RCC 7860 (cell line): ENCODE measurements around the gene NPM1.
A peak's percentile ranks its signal among the peaks of the same experiment; 100 is the strongest.

Experiments used
- DNase-seq: peaks from one replicate; pipeline ENCODE4 v3.0.0-alpha.2; 2015; ENCODE audit warnings: low spot score
- FAIRE-seq: peaks from 2 replicates; lab custom pipeline; 2012; peaks lifted over from hg19 to GRCh38; lab: Jason Lieb, UNC

NPM1 gene

GRCh38 chr5:171445644-171446516 lies 58.2 kb downstream of the NPM1 start:
- DNase-seq (no peak), FAIRE-seq (no peak)

DNA sequence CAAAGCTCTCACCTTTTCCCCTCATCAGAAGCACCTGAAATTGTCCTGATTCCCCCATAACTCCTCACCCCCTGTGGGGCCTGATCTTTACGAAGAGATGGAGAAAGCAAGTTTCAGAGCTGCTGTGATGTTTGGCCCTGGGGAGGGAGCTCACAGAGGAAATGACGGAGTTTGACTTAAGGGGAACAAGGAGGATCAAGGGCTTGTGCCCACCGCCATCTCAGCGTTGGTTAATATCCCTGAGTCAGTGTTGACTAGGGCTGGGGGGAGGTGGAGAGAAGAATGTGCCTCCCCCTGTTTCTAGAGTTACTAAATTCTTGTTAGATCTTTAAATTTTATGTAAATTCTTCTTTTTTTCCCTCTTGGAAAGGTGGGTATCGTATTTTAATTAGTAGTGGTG lies 59.6 kb downstream of the NPM1 start:
- FAIRE-seq (no peak), DNase-seq (no peak)

DNA sequence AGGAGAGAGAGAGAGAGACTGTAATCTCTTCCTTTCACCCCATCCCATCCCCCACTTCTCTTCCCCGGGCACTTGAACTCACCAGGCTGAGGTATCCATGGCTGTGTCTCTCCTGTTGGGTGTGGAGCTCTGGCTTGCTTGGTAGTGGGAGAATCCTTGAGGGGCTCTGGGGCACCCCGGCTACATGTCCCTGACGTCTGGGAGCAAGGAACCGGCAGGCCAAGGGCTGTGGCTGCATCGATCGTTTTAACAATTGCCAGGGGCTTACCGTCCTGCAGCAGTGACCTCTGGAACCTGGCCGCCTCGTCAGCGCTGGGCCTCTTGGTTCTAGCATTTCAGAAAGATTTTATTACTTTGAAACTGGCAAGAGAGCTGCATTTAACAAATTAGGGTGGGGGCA lies 61.8 kb downstream of the NPM1 start:
- FAIRE-seq, result no peak
- no peak for DNase-seq

- FAIRE-seq (no peak), DNase-seq (peak; percentile 21)
Measured at GRCh38 chr5:171450423-171451331, 63.0 kb downstream of the NPM1 start.

GRCh38 chr5:171451421-171451820 lies 63.8 kb downstream of the NPM1 start:
- no peak for FAIRE-seq

DNA sequence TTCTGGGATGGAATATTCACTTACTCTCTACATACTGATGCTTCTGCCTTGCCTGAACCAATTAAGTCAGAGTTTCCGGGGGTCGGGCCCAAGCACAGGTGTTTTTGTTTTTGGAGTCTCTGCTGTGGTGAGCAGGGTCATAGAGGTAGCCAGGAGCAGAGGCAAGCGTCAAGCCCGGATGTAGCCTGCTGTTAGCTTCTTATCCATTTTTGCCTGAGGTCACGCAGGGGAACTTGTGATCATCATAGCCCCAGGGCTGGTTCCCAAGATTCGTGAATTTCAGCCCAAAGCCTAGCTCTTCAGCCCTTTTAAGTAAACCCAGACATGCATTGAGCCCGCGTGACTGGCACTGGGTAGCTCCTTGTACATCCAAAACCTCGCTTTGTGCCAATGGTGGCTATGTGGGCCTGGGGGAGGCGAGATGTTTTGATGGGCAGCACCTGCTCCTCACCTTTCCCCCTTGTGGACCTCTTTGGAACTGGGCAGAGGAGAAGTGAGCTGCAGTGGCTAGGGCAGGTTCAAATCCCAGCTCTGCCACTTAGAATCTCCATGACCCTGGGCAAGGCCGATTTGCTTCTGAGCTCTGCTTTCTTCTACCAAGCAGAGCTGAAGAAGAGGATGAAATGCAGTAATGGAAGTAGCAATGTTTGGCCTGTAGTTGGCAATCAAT lies 65.5 kb downstream of the NPM1 start:
- FAIRE-seq (no peak), DNase-seq (no peak)

More at GRCh38 chr5:171451421-171451820, 63.8 kb downstream of the NPM1 start:
- DNase-seq, result no peak

DNA sequence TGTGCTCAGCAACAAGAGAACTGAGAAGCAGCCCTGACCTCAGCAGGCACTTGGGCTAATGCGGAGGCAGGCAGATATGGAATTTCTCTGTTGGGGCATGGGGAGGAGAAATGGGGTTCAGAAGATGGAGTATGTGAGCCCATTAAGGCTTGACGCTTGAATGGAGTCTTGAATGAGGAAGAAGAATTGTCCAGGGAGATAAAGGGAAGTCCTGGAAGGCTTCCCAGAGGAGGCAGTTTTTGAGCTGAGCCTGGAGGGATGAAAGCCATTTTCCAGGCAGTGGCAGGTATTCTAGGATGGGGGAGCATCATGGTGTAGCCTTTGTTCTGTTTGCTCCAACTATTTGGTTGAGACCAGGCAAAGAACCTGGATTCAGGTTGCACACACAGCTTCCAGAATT lies 66.3 kb downstream of the NPM1 start:
- no peak for DNase-seq
- no peak for FAIRE-seq

GRCh38 chr5:171454549-171454948 lies 66.9 kb downstream of the NPM1 start:
- no peak for DNase-seq
- FAIRE-seq, result no peak

- DNase-seq (no peak), FAIRE-seq (no peak)
Measured at GRCh38 chr5:171455522-171455921, 67.9 kb downstream of the NPM1 start.

DNA sequence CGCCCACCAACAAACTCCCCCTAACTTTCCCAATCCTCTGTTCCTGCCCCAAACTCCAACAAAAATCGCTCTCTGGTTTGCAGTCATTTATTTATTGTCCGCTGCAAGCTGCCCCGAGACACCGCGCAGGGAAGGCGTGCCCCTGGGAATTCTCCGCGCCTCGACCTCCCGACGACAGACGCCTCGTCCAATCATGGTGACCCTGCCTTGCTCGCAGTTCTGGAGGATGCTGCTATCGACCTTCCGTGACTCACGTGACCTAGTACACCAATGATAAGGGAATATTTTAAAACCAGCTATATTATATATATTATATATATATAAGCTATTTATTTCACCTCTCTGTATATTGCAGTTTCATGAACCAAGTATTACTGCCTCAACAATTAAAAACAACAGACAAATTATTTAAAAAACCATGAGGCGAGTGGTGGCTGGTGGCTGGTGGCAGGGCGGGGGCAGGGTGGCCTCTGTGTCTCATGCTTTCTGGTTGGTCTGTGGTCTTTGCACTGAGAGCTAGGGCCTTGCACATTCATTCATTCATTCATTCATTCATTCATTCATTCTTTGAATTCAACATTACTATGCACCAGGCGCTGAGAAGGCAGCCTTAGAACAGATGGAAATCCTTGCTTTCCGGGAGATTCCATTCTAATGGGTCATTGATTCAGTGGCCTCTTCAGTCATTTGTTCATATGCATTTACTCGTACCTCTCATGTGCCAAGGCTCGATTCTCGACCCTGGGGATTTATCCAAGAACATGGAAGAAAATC lies 69.7 kb downstream of the NPM1 start:
- DNase-seq (no peak), FAIRE-seq (no peak)

- FAIRE-seq (no peak), DNase-seq (no peak)
Measured at GRCh38 chr5:171459839-171460238, 72.2 kb downstream of the NPM1 start.
